Measurements from ENCODE around the gene IFT43.
"Not testable (repeated sequence)": the region's sequence is repeated elsewhere in the genome, so short reads cannot be mapped to it uniquely, and the experiment has no call there.

The IFT43 gene

GRCh38 chr14:76006253-76006652 lies 20.7 kb downstream of the IFT43 start:
- Histone ChIP-seq H2AK5ac (ENCODE audit: low read length) (no peak overlapping the region), H3K14ac (ENCODE audit: low read length) (no peak overlapping the region), H2BK12ac (ENCODE audit: low read length) (no peak overlapping the region), H3K9ac (ENCODE audit: low read length) (peak overlapping the region; percentile 63), H3K79me2 (ENCODE audit: control insufficient read depth, insufficient read depth, low read length, poor library complexity) (no peaks in the 10 kb centered on the region), H3K4me3 (ENCODE audit: low read depth, low read length) (no peak overlapping the region), H3K18ac (ENCODE audit: low read length) (no peak overlapping the region), H4K91ac (ENCODE audit: low read depth, low read length) (no peak overlapping the region), H3K79me1 (ENCODE audit: low read length) (no peaks in the 10 kb centered on the region), H3K23ac (ENCODE audit: low read length) (no peak overlapping the region), H3K36me3 (ENCODE audit: control insufficient read depth in 1 of 2, insufficient read depth in 2 of 2, low read length in 2 of 2) (peaks cover 5 to 14% of the 10 kb centered on the region in 2 experiments), H3K4me2 (ENCODE audit: low read length) (no peak overlapping the region), H3K4ac (ENCODE audit: low read depth, low read length) (no peak overlapping the region), H3K27ac (ENCODE audit: low read depth, low read length) (no peak overlapping the region), H2BK120ac (ENCODE audit: insufficient read depth, low read length, poor library complexity) (no peak overlapping the region), H3K4me1 (ENCODE audit: control insufficient read depth in 1 of 2, insufficient read depth in 2 of 2, low read length in 2 of 2) (no peaks in the 10 kb centered on the region), H4K12ac (ENCODE audit: low read depth, low read length) (no peak overlapping the region), H3K27me3 (ENCODE audit: insufficient read depth, low read length) (no peaks in the 10 kb centered on the region), H3K9me3 (ENCODE audit: insufficient read depth, low read depth, low read length) (no peaks in the 10 kb centered on the region), H2AFZ (ENCODE audit: insufficient read depth, low read length, poor library complexity) (no peak overlapping the region), H4K8ac (ENCODE audit: low read depth, low read length) (no peak overlapping the region), H2BK5ac (ENCODE audit: low read depth, low read length, poor library complexity) (no peak overlapping the region)
- no peak for DNase-seq
- WGBS (ENCODE audit: extremely low coverage, insufficient coverage, insufficient read length) = no CpG with 5 or more reads among the region's 2 CpGs

GRCh38 chr14:76007379-76007778 lies 21.8 kb downstream of the IFT43 start:
- H3K79me1 ChIP-seq (ENCODE audit: low read length) = no peaks in the 10 kb centered on the region
- H3K36me3 ChIP-seq (ENCODE audit: control insufficient read depth in 1 of 2, insufficient read depth in 2 of 2, low read length in 2 of 2) = peaks cover 5 to 10% of the 10 kb centered on the region in 2 experiments
- H3K79me2 ChIP-seq (ENCODE audit: control insufficient read depth, insufficient read depth, low read length, poor library complexity) = no peaks in the 10 kb centered on the region
- no peak overlapping the region for H2BK5ac ChIP-seq (ENCODE audit: low read depth, low read length, poor library complexity)
- H2AK5ac ChIP-seq (ENCODE audit: low read length) = no peak overlapping the region
- WGBS (ENCODE audit: extremely low coverage, insufficient coverage, insufficient read length) = no CpG with 5 or more reads among the region's 1 CpG
- no peak overlapping the region for H3K4ac ChIP-seq (ENCODE audit: low read depth, low read length)
- no peaks in the 10 kb centered on the region for H3K9me3 ChIP-seq (ENCODE audit: insufficient read depth, low read depth, low read length)
- no peak overlapping the region for H4K91ac ChIP-seq (ENCODE audit: low read depth, low read length)
- no peak overlapping the region for H2BK120ac ChIP-seq (ENCODE audit: insufficient read depth, low read length, poor library complexity)
- no peak overlapping the region for H3K27ac ChIP-seq (ENCODE audit: low read depth, low read length)
- H2BK12ac ChIP-seq (ENCODE audit: low read length) = no peak overlapping the region
- H4K12ac ChIP-seq (ENCODE audit: low read depth, low read length) = no peak overlapping the region
- no peak overlapping the region for H2AFZ ChIP-seq (ENCODE audit: insufficient read depth, low read length, poor library complexity)
- no peak overlapping the region for H3K23ac ChIP-seq (ENCODE audit: low read length)
- H3K14ac ChIP-seq (ENCODE audit: low read length) = no peak overlapping the region
- H3K9ac ChIP-seq (ENCODE audit: low read length) = no peak overlapping the region
- H3K18ac ChIP-seq (ENCODE audit: low read length) = no peak overlapping the region
- H4K8ac ChIP-seq (ENCODE audit: low read depth, low read length) = no peak overlapping the region
- no peak overlapping the region for H3K4me3 ChIP-seq (ENCODE audit: low read depth, low read length)
- peaks cover 2% of the 10 kb centered on the region in 2 experiments for H3K4me1 ChIP-seq (ENCODE audit: control insufficient read depth in 1 of 2, insufficient read depth in 2 of 2, low read length in 2 of 2)
- DNase-seq = no peak
- H3K27me3 ChIP-seq (ENCODE audit: insufficient read depth, low read length) = no peaks in the 10 kb centered on the region
- no peak overlapping the region for H3K4me2 ChIP-seq (ENCODE audit: low read length)

- Histone ChIP-seq H4K12ac (ENCODE audit: low read depth, low read length) (no peak overlapping the region), H3K4ac (ENCODE audit: low read depth, low read length) (no peak overlapping the region), H4K91ac (ENCODE audit: low read depth, low read length) (no peak overlapping the region), H3K27me3 (ENCODE audit: insufficient read depth, low read length) (no peaks in the 10 kb centered on the region), H3K23ac (ENCODE audit: low read length) (no peak overlapping the region), H2BK120ac (ENCODE audit: insufficient read depth, low read length, poor library complexity) (no peak overlapping the region), H3K9me3 (ENCODE audit: insufficient read depth, low read depth, low read length) (no peaks in the 10 kb centered on the region), H3K79me1 (ENCODE audit: low read length) (no peaks in the 10 kb centered on the region), H3K36me3 (ENCODE audit: control insufficient read depth in 1 of 2, insufficient read depth in 2 of 2, low read length in 2 of 2) (peaks cover 5 to 10% of the 10 kb centered on the region in 2 experiments), H2AK5ac (ENCODE audit: low read length) (no peak overlapping the region), H3K9ac (ENCODE audit: low read length) (no peak overlapping the region), H3K27ac (ENCODE audit: low read depth, low read length) (no peak overlapping the region), H3K4me2 (ENCODE audit: low read length) (no peak overlapping the region), H2AFZ (ENCODE audit: insufficient read depth, low read length, poor library complexity) (no peak overlapping the region), H3K4me1 (ENCODE audit: control insufficient read depth in 1 of 2, insufficient read depth in 2 of 2, low read length in 2 of 2) (peaks cover 3% of the 10 kb centered on the region in 2 experiments), H2BK5ac (ENCODE audit: low read depth, low read length, poor library complexity) (no peak overlapping the region), H3K14ac (ENCODE audit: low read length) (no peak overlapping the region), H2BK12ac (ENCODE audit: low read length) (no peak overlapping the region), H3K18ac (ENCODE audit: low read length) (no peak overlapping the region), H3K79me2 (ENCODE audit: control insufficient read depth, insufficient read depth, low read length, poor library complexity) (no peaks in the 10 kb centered on the region), H4K8ac (ENCODE audit: low read depth, low read length) (no peak overlapping the region), H3K4me3 (ENCODE audit: low read depth, low read length) (no peak overlapping the region)
- whole genome bisulfite sequencing (ENCODE audit: extremely low coverage, insufficient coverage, insufficient read length) = no CpG with 5 or more reads among the region's 2 CpGs
- no peak for DNase-seq
Observed at GRCh38 chr14:76007852-76008251, 22.3 kb downstream of the IFT43 start.

- not testable (repeated sequence) for H3K14ac ChIP-seq (ENCODE audit: low read length); H3K79me1 ChIP-seq (ENCODE audit: low read length); H3K9ac ChIP-seq (ENCODE audit: low read length); H2BK5ac ChIP-seq (ENCODE audit: low read depth, low read length, poor library complexity); H3K36me3 ChIP-seq (ENCODE audit: control insufficient read depth in 1 of 2, insufficient read depth in 2 of 2, low read length in 2 of 2); H4K91ac ChIP-seq (ENCODE audit: low read depth, low read length); H3K27me3 ChIP-seq (ENCODE audit: insufficient read depth, low read length); H3K9me3 ChIP-seq (ENCODE audit: insufficient read depth, low read depth, low read length); H2BK12ac ChIP-seq (ENCODE audit: low read length); H3K27ac ChIP-seq (ENCODE audit: low read depth, low read length); H3K79me2 ChIP-seq (ENCODE audit: control insufficient read depth, insufficient read depth, low read length, poor library complexity); H2AFZ ChIP-seq (ENCODE audit: insufficient read depth, low read length, poor library complexity); H4K8ac ChIP-seq (ENCODE audit: low read depth, low read length); H3K18ac ChIP-seq (ENCODE audit: low read length); H2AK5ac ChIP-seq (ENCODE audit: low read length); H3K4me2 ChIP-seq (ENCODE audit: low read length); H3K23ac ChIP-seq (ENCODE audit: low read length); H3K4ac ChIP-seq (ENCODE audit: low read depth, low read length); DNase-seq; H4K12ac ChIP-seq (ENCODE audit: low read depth, low read length); H2BK120ac ChIP-seq (ENCODE audit: insufficient read depth, low read length, poor library complexity); H3K4me1 ChIP-seq (ENCODE audit: control insufficient read depth in 1 of 2, insufficient read depth in 2 of 2, low read length in 2 of 2); H3K4me3 ChIP-seq (ENCODE audit: low read depth, low read length)
- no CpG with 5 or more reads among the region's 3 CpGs for WGBS (ENCODE audit: extremely low coverage, insufficient coverage, insufficient read length)
Observed at GRCh38 chr14:76009627-76010026, 24.1 kb downstream of the IFT43 start.
